GM10266 (cell line): ENCODE measurements around the gene LHX6.

ENCODE experiments used
- DNase-seq: peaks from one replicate; pipeline ENCODE4 v3.0.0; 2012; ENCODE audit errors: extremely low spot score
- CTCF ChIP-seq: IDR thresholded peaks from 2 replicates; pipeline ENCODE4 v1.5.1; 2012; ENCODE audit warnings: mild to moderate bottlenecking, low read depth; ENCODE audit not compliant: control insufficient read depth, insufficient read depth; ENCODE audit errors: missing control alignments

Gene LHX6

DNA sequence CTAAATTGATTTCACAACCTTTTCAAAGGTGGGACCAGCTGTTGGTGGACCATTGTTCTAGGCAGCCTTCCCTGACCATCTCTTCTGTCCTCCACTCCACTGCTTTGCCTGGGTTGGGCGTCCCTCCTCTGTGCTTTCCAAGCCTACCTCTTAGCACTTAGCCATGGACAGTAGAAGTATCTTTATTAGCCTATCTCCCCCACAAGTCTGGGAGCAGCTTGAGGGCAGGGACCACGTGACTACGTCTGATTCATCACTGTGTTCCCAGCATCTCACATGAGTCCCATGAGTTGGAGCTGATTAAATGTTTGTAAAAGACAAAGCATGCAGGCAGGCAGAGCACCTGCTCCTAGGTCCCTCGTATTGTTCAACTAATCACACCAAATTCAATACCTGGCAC, 48.1 kb downstream of the LHX6 start:
- TF ChIP-seq CTCF: no peak
- no peak for DNase-seq

- no peak for TF ChIP-seq CTCF
Measured at GRCh38 chr9:122179690-122180074, 49.1 kb downstream of the LHX6 start.

GRCh38 chr9:122179054-122179689, 49.6 kb downstream of the LHX6 start:
- no peak for DNase-seq
- TF ChIP-seq CTCF: no peak

More at GRCh38 chr9:122179690-122180074, 49.1 kb downstream of the LHX6 start:
- no peak for DNase-seq

- TF ChIP-seq CTCF: no peak
- no peak for DNase-seq
Measured at GRCh38 chr9:122176916-122177315, 51.8 kb downstream of the LHX6 start.

GRCh38 chr9:122173670-122174069, 55.1 kb downstream of the LHX6 start:
- no peak for DNase-seq
- no peak for TF ChIP-seq CTCF

GRCh38 chr9:122172131-122172530, 56.6 kb downstream of the LHX6 start:
- no peak for TF ChIP-seq CTCF
- no peak for DNase-seq

GRCh38 chr9:122168356-122168755, 60.4 kb downstream of the LHX6 start:
- no peak for TF ChIP-seq CTCF

More at GRCh38 chr9:122168356-122168755, 60.4 kb downstream of the LHX6 start:
- DNase-seq: no peak
